GM12872 (cell line): ENCODE measurements around the gene MAPKAPK2.
A peak's percentile ranks its signal among the peaks of the same experiment; 100 is the strongest.

ENCODE experiments used
- TF ChIP-seq, protein P1 (sequence below): IDR thresholded peaks from 3 replicates; pipeline ENCODE4 v1.5.1; 2011; ENCODE audit warnings: low read depth, mild to moderate bottlenecking, low read length, moderate library complexity; ENCODE audit not compliant: insufficient read depth

Gene MAPKAPK2

DNA sequence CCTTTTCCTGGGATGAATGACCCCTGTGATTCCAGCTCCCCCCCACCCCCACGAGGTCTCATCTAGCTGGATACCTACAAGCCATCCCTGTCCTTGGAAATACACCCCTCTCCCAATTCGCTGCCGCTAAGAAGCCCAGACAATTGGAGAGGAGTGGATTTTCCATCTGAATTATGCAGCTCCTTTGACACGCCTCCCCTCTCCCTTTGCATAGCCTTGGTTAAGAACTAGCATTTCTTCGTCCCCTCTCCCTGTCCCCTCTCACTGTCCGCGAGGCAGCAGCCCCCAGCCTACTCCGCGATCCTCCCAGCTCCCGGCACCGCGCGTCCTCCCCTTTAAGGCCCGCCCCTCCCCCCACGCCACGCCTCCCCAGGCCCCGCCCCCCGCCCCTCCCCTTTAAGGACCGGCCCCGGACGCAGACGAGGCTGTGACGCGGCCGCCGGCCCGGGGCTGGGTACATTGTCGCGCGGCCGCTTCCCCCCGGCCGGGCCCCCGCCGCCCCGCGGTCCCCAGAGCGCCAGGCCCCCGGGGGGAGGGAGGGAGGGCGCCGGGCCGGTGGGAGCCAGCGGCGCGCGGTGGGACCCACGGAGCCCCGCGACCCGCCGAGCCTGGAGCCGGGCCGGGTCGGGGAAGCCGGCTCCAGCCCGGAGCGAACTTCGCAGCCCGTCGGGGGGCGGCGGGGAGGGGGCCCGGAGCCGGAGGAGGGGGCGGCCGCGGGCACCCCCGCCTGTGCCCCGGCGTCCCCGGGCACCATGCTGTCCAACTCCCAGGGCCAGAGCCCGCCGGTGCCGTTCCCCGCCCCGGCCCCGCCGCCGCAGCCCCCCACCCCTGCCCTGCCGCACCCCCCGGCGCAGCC, at the start of gene MAPKAPK2:
Gene MAPKAPK2, plus strand, starts transcription at position 428 of the 856 bp plus-strand sequence. Its CDS starts 325 bp downstream, at position 753.
- TF ChIP-seq, protein P1, sequence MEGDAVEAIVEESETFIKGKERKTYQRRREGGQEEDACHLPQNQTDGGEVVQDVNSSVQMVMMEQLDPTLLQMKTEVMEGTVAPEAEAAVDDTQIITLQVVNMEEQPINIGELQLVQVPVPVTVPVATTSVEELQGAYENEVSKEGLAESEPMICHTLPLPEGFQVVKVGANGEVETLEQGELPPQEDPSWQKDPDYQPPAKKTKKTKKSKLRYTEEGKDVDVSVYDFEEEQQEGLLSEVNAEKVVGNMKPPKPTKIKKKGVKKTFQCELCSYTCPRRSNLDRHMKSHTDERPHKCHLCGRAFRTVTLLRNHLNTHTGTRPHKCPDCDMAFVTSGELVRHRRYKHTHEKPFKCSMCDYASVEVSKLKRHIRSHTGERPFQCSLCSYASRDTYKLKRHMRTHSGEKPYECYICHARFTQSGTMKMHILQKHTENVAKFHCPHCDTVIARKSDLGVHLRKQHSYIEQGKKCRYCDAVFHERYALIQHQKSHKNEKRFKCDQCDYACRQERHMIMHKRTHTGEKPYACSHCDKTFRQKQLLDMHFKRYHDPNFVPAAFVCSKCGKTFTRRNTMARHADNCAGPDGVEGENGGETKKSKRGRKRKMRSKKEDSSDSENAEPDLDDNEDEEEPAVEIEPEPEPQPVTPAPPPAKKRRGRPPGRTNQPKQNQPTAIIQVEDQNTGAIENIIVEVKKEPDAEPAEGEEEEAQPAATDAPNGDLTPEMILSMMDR: no peak

DNA sequence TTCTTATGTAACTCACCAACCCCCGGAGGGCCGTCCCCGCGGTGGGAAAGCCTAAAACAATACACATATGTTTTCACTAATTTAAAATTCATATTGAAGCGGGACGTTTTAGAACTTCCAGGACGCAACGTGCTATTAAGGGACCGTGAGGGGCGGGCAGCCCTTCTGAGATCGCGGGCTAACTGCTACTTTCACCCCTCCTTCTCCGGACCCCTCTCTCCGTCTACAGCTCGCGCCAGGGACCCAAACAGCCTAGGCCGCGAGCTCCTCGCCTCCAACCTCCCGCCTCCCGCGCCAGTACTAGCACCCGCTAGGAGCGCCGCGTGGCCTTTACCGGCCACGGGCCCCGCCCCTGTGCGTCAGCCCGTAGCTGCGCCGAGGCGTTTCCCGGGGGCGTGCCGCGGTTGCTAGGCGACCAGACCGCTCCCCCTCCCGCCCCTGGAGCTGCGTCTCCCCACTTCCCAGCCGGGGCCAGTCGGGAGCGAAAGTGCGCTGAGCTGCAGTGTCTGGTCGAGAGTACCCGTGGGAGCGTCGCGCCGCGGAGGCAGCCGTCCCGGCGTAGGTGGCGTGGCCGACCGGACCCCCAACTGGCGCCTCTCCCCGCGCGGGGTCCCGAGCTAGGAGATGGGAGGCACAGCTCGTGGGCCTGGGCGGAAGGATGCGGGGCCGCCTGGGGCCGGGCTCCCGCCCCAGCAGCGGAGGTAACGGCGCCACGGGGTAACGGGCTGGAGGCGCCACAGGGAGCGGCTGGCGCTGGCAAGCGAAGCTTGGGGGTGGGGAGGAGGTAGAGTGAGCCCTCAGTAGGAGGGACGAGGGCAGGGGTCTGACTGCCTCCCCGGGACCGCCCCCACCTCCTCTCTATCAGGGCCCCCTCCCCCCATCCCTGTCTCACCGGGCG, 49.4 kb upstream of the MAPKAPK2 start, which contains the start of gene DYRK3:
Gene DYRK3, plus strand, starts transcription at position 457 of the 898 bp plus-strand sequence. Its CDS starts 168 bp downstream, at position 625.
- TF ChIP-seq, protein P1: peak; percentile 9; the same call in 1 of the 3 replicates

DNA sequence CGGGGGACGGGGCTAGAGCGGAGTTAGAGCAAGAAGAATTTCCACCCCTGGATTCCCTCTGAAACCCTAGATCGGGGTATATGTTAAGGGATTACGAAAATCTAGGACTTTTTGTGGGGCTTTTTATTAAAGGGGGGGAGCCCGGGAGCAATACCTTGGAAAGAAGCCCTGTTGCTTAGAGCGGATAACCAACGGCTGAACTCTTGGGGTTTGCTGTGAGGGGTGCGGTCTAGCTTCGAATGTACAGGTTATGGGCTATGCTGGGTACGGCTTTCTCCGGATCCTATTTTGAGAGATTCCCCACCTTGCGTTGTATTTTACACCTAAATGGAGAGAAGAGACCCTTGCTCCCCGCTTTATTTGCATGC, 48.7 kb upstream of the MAPKAPK2 start:
- TF ChIP-seq, protein P1: no peak

DNA sequence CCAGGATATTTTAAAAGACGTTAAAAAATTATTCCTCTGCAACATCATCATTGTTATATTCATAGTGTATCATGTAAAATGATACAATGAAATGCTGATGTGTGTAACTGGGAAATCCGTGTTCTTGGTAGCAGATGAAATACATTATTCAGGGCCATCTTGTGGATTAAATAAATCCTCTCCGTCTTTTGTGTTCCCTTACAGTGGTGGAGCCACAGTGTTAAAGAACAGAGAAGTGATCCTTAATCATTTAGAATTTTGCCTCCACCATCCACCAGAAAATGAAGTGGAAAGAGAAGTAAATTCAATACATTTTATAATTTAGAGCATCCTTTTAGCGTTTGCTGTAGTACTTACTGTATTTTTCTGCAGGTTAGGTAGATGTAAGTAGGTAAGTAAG, 48.0 kb upstream of the MAPKAPK2 start:
- TF ChIP-seq, protein P1: no peak

DNA sequence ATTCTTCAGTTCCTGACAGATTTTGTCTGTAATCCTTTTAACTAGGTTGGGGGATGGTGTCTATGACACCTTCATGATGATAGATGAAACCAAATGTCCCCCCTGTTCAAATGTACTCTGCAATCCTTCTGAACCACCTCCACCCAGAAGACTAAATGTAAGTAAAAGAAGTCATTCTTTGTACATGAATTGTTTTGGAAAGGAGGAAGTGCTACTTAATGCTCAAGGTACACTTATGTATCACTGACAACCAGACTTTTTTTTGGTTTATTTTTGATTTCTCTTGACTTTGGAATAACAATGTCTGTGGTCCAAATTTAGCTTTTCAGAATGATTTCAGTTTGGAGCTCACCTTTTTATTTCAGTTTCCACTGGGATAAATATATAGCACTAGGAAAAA, 47.1 kb upstream of the MAPKAPK2 start:
- TF ChIP-seq, protein P1: no peak

DNA sequence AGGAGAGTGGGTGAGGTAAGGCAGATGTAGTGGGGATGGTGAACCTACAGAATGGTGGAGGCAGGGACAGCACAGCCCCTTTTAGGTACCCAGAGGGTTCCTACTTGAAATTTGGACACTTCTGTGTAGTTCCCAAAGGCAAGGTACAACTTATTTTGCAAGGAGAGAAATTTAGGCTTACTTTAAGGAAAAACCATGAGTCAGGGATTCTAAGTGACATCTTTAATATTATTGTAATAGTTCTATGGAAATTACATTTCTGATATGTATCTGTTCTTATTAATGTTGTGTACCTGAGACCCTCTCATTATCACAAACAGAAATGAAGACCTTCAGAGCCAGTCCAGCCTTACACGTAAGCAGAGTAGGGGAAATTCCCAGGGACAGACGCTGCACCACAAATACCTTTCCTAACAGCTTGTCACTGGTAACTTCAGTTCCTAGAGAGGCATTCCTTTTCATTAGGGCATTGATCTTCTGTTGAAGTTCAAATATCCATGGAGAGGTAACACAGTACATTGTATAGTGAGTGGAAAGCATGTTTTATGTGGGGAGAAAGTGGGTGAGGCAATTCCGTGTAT, 41.5 kb upstream of the MAPKAPK2 start:
- TF ChIP-seq, protein P1: no peak

DNA sequence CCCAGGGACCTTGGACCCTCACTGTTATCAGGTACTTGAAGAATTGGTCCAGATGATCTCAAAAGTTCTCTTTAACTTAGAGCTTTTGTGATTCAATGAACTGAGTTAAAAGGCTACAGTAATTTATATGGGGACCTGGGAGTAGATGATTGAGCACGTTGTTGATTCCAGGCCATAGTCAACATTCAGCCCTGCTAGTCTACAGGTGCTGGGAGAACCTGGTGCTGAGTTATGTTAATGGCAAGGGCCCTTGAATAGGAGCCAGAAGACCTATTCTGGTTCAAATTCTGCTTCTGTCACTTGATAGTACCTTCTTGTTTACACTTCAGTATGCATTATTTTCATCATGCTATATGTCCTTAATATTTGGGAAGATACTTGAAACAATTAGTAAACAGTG, 38.2 kb upstream of the MAPKAPK2 start:
- TF ChIP-seq, protein P1: no peak
